ENCODE results near the gene CNNM2.

CNNM2 gene

GRCh38 chr10:103072891-103073290 lies 154.8 kb downstream of the CNNM2 start:
- DNase-seq (ENCODE audit: low read depth): no peak

GRCh38 chr10:103077020-103077419 lies 158.9 kb downstream of the CNNM2 start:
- DNase-seq (ENCODE audit: low read depth): no peak

GRCh38 chr10:103077491-103078308 lies 159.6 kb downstream of the CNNM2 start:
- DNase-seq (ENCODE audit: low read depth): no peak

- no peak for DNase-seq (ENCODE audit: low read depth)
These were observed 160.2 kb downstream of the CNNM2 start for GRCh38 chr10:103078309-103078615.

- DNase-seq (ENCODE audit: low read depth): no peak
These were observed 160.6 kb downstream of the CNNM2 start for GRCh38 chr10:103078676-103079075.

- DNase-seq (ENCODE audit: low read depth): no peak
These were observed 161.0 kb downstream of the CNNM2 start for GRCh38 chr10:103079100-103079499.

- no peak for DNase-seq (ENCODE audit: low read depth)
These were observed 161.9 kb downstream of the CNNM2 start for GRCh38 chr10:103079946-103080345.

- no peak for DNase-seq (ENCODE audit: low read depth)
These were observed 162.9 kb downstream of the CNNM2 start for GRCh38 chr10:103080891-103081581.

- DNase-seq (ENCODE audit: low read depth): no peak
These were observed 164.6 kb downstream of the CNNM2 start for GRCh38 chr10:103082683-103083082.

GRCh38 chr10:103083266-103083976 lies 165.3 kb downstream of the CNNM2 start:
- no peak for DNase-seq (ENCODE audit: low read depth)

- no peak for DNase-seq (ENCODE audit: low read depth)
These were observed 165.9 kb downstream of the CNNM2 start for GRCh38 chr10:103083977-103084320.

GRCh38 chr10:103086261-103086660 lies 168.2 kb downstream of the CNNM2 start:
- no peak for DNase-seq (ENCODE audit: low read depth)

GRCh38 chr10:103086799-103087198 lies 168.7 kb downstream of the CNNM2 start:
- DNase-seq (ENCODE audit: low read depth): no peak

- DNase-seq (ENCODE audit: low read depth): no peak
These were observed 171.4 kb downstream of the CNNM2 start for GRCh38 chr10:103089493-103089892.

- DNase-seq (ENCODE audit: low read depth): no peak
These were observed 172.8 kb downstream of the CNNM2 start for GRCh38 chr10:103090911-103091310.

- DNase-seq (ENCODE audit: low read depth): no peak
These were observed 176.9 kb downstream of the CNNM2 start for GRCh38 chr10:103095005-103095404.

GRCh38 chr10:103096130-103096529 lies 178.0 kb downstream of the CNNM2 start:
- DNase-seq (ENCODE audit: low read depth): no peak

- no peak for DNase-seq (ENCODE audit: low read depth)
These were observed 180.1 kb downstream of the CNNM2 start for GRCh38 chr10:103098240-103098639.

GRCh38 chr10:103100620-103101019 lies 182.5 kb downstream of the CNNM2 start:
- DNase-seq (ENCODE audit: low read depth): no peak

- DNase-seq (ENCODE audit: low read depth): no peak
These were observed 184.1 kb downstream of the CNNM2 start for GRCh38 chr10:103102195-103102594.

- DNase-seq (ENCODE audit: low read depth): no peak
These were observed 185.9 kb downstream of the CNNM2 start for GRCh38 chr10:103103989-103104388.

- DNase-seq (ENCODE audit: low read depth): no peak
These were observed 186.6 kb downstream of the CNNM2 start for GRCh38 chr10:103104721-103105120.

GRCh38 chr10:103105462-103105861 lies 187.4 kb downstream of the CNNM2 start:
- DNase-seq (ENCODE audit: low read depth): no peak

Data from ELR (cell line).